Loucy (cell line): ENCODE measurements around the gene MYO1D.

Experiments used
- EZH2phosphoT487 ChIP-seq: fragments of 200-600 bp; IDR thresholded peaks from 2 replicates; pipeline ENCODE4 v1.6.1; 2018; ENCODE audit warnings: antibody characterized with exemption, mild to moderate bottlenecking, moderate library complexity, borderline replicate concordance
- TF ChIP-seq, protein P1 (sequence below): fragments of 200-600 bp; sonication (generic); conservative IDR thresholded peaks from 2 replicates; pipeline ENCODE4 v1.5.1; 2014; ENCODE audit warnings: mild to moderate bottlenecking, antibody characterized with exemption, low read length

DNA sequence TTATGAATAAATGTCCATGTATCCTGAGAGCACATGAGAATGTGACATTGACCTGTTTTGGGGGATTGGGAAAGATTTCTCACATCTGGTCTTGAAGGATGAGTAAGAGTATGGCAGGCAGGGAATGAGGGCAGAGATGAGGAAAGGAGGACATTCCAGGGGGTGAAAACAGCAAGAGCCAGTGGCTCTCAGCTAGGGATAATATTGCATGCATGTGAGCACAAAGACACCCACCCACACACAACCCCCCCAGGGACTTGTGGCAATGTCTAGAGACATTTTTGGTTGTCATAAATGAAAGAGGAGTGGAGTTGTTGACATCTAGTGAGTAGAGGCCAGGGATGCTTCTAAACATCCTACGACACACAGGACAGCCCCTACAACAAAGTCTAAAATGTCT is 6.0 kb downstream of the MYO1D start:
- TF ChIP-seq, protein P1, sequence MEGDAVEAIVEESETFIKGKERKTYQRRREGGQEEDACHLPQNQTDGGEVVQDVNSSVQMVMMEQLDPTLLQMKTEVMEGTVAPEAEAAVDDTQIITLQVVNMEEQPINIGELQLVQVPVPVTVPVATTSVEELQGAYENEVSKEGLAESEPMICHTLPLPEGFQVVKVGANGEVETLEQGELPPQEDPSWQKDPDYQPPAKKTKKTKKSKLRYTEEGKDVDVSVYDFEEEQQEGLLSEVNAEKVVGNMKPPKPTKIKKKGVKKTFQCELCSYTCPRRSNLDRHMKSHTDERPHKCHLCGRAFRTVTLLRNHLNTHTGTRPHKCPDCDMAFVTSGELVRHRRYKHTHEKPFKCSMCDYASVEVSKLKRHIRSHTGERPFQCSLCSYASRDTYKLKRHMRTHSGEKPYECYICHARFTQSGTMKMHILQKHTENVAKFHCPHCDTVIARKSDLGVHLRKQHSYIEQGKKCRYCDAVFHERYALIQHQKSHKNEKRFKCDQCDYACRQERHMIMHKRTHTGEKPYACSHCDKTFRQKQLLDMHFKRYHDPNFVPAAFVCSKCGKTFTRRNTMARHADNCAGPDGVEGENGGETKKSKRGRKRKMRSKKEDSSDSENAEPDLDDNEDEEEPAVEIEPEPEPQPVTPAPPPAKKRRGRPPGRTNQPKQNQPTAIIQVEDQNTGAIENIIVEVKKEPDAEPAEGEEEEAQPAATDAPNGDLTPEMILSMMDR = no peak
- no peak for TF ChIP-seq EZH2phosphoT487
